NB4 (cell line): Measurements from ENCODE around the gene FAAH2.

Experiments
- DNase-seq: peaks from one replicate; pipeline ENCODE4 v3.0.0; 2010; ENCODE audit warnings: low read depth
- H3K4me3 ChIP-seq: one replicate; pipeline ENCODE4 v1.5.1; 2011; ENCODE audit warnings: mild to moderate bottlenecking, low read depth, low read length, moderate library complexity
- MYC ChIP-seq: IDR thresholded peaks from 2 replicates; pipeline ENCODE4 v1.6.1; 2011; ENCODE audit warnings: low read depth, low read length
- POLR2A ChIP-seq: IDR thresholded peaks from 2 replicates; pipeline ENCODE4 v1.6.1; 2011; ENCODE audit warnings: mild to moderate bottlenecking; ENCODE audit not compliant: insufficient read length; ENCODE audit errors: extremely low read depth
- TF ChIP-seq, protein P1 (sequence below): IDR thresholded peaks from one replicate; pipeline ENCODE4 v1.5.1; 2012; ENCODE audit warnings: low read depth, low read length
- TF ChIP-seq, protein P2 (sequence below): IDR thresholded peaks from 2 replicates; pipeline ENCODE4 v1.6.1; 2011; ENCODE audit warnings: low read depth, low read length

FAAH2 gene, protein sequence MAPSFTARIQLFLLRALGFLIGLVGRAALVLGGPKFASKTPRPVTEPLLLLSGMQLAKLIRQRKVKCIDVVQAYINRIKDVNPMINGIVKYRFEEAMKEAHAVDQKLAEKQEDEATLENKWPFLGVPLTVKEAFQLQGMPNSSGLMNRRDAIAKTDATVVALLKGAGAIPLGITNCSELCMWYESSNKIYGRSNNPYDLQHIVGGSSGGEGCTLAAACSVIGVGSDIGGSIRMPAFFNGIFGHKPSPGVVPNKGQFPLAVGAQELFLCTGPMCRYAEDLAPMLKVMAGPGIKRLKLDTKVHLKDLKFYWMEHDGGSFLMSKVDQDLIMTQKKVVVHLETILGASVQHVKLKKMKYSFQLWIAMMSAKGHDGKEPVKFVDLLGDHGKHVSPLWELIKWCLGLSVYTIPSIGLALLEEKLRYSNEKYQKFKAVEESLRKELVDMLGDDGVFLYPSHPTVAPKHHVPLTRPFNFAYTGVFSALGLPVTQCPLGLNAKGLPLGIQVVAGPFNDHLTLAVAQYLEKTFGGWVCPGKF

DNA sequence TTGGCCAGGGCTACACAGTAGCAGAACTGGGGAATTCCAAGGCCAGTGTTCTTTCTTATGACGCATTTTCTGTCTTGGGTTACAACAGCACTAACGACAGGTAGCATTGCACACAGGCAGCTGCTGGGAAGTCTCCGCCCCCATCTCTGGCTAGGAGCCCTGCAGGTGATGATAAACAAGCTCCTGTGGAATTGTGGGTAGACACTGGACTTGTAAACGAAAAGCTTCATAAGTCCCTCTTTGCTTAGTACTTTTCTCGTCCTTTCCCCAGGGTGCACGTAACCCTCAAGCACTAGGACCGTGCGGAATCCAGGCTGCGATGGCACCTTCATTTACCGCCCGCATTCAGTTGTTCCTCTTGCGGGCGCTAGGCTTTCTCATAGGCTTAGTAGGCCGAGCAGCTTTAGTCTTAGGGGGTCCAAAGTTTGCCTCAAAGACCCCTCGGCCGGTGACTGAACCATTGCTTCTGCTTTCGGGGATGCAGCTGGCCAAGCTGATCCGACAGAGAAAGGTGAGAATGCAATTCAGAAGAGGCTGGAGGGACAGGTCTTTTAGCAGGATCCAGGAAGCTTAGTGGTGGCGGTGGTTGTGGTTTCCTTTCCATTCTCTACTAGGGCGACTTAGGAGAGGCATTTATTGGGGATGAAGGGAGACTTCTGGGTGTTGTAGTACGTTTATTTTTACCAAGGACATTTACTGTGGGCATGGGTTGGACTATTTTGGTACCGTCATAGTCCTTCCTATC, at the start of gene FAAH2:
Gene FAAH2, plus strand, starts transcription at position 200 of the 745 bp plus-strand sequence. Its CDS starts 120 bp downstream, at position 320.
- TF ChIP-seq, protein P1, sequence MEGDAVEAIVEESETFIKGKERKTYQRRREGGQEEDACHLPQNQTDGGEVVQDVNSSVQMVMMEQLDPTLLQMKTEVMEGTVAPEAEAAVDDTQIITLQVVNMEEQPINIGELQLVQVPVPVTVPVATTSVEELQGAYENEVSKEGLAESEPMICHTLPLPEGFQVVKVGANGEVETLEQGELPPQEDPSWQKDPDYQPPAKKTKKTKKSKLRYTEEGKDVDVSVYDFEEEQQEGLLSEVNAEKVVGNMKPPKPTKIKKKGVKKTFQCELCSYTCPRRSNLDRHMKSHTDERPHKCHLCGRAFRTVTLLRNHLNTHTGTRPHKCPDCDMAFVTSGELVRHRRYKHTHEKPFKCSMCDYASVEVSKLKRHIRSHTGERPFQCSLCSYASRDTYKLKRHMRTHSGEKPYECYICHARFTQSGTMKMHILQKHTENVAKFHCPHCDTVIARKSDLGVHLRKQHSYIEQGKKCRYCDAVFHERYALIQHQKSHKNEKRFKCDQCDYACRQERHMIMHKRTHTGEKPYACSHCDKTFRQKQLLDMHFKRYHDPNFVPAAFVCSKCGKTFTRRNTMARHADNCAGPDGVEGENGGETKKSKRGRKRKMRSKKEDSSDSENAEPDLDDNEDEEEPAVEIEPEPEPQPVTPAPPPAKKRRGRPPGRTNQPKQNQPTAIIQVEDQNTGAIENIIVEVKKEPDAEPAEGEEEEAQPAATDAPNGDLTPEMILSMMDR = no peak
- TF ChIP-seq MYC (no peak), POLR2A (no peak)
- TF ChIP-seq, protein P2, sequence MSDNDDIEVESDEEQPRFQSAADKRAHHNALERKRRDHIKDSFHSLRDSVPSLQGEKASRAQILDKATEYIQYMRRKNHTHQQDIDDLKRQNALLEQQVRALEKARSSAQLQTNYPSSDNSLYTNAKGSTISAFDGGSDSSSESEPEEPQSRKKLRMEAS = no peak
- H3K4me3 ChIP-seq = no peak within 1 kb of the TSS
- no peak for DNase-seq

DNA sequence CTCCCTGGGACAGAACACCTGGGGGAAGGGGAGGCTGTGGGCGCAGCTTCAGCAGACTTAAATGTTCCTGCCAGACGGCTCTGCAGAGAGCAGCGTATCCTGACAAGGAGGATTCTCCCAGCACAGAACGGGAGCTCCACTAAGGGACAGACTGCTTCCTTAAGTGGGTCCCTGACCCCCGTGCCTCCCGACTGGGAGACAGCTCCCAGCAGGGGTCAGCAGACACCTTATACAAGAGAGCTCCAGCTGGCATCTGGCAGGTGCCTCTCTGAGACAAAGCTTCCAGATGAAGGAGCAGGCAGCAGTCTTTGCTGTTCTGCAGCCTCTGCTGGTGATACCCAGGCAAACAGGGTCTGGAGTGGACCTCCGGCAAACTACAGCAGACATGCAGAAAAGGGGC, 44.5 kb upstream of the FAAH2 start:
- TF ChIP-seq MYC (no peak), POLR2A (no peak)
- TF ChIP-seq, protein P1 = no peak
- TF ChIP-seq, protein P2 = no peak
- no peak for DNase-seq
- no peak overlapping the region for H3K4me3 ChIP-seq

DNA sequence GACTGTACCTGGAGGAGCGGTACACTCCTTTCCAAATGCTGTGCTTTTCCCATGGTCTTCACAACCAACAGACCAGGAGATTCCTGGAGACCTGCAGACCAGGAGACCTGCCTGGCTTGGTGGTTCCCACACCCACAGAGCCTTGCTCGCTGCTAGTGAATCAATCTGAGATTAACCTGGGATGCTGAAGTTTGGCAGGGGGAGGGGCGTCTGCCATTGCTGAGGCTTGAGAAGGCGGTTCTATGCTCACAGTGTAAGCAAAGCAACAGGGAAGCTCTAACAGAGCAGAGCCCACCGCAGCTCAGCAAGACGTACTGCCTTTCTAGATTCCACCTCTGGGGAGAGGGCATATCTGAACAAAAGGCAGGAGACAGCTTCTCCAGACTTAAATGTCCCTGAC, 34.5 kb upstream of the FAAH2 start:
- no peak overlapping the region for H3K4me3 ChIP-seq
- TF ChIP-seq POLR2A (no peak), MYC (no peak)
- TF ChIP-seq, protein P1 = no peak
- TF ChIP-seq, protein P2 = no peak
- DNase-seq = no peak

DNA sequence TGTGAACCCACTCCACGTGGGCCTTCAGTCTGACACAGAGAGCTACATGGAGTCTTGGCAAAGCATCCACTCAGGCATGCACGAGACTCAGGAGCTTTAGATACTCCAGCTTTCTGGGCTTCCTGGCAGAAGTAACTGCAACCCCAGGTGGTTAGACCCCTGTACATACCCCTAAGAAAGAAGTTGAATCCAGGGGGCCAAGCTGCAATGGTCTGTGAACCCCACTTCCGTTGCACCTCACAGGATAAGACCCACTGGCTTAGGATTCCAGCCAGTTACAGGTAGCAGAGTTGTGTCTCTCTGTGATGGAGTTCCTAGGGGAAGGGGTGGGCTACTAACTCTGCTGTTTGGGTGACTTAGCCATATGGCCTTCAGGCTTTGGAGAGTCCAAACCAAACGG, 21.4 kb upstream of the FAAH2 start:
- TF ChIP-seq POLR2A (no peak), MYC (no peak)
- TF ChIP-seq, protein P2 = no peak
- TF ChIP-seq, protein P1 = no peak
- DNase-seq = no peak
- no peak overlapping the region for H3K4me3 ChIP-seq

DNA sequence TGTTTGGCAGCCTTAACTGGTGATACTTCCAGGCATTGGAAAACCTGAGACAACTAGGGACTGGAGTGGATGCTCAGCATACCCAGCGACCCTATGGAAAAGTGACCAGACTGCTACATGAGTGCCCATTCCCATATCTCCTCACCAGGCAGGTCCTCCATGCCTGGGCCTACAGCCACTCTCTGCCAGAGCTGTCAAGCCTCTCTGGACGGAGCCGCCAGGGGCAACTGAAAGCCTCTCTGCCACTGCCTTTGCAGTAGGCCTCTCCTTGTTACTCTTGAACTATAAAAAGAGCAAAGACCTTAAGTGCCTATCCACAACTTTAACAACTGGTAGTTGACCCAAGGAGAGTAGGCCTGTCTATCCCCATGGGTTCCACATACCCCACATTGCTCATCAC, 20.2 kb upstream of the FAAH2 start:
- DNase-seq = no peak
- TF ChIP-seq POLR2A = no peak
- TF ChIP-seq, protein P1 = no peak
- TF ChIP-seq MYC = no peak
- TF ChIP-seq, protein P2 = no peak

More for the DNA sequence above, 20.2 kb upstream of the FAAH2 start:
- no peak overlapping the region for H3K4me3 ChIP-seq
